ENCODE data around the gene HPS3. TPM values are rescaled to one million over a fixed set of nuclear protein-coding genes. Genes with fewer than 3 reads are reported as not detected.
A peak's percentile ranks its signal among the peaks of the same experiment; 100 is the strongest.

The HPS3 gene
- total and polyA plus RNA-seq, 12 donors: 3.7 to 12.8 (median 4.7) TPM

DNA sequence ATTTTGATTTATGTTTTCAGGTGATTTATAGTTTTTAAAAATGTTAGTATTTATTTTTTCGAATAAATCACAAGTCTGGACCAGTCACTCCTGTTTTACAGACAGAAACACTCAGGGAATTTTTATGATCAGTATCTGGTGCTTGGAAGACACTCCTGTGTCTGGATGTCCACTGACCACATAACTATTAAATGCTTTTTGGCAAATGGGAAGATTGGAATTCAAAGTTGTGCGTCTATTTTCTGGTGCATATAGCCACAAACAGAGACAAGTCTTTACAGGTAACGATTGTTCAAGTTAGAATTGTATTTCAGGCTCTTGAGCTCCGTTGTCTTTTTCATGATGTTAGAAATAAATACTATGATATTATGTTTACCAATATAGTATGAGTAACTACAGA, 80.0 kb downstream of the HPS3 start:
- no peaks in the 10 kb centered on the region for H3K36me3 ChIP-seq
- H3K27me3 ChIP-seq: no peaks in the 10 kb centered on the region
- DNase-seq (no peak), ATAC-seq (no peak)
- H3K27ac ChIP-seq: no peak overlapping the region
- no peak overlapping the region for H3K4me3 ChIP-seq
- WGBS, 2 donors: 89 to 95% methylated on average over 4 of the region's 4 CpGs
- TF ChIP-seq, protein P1, sequence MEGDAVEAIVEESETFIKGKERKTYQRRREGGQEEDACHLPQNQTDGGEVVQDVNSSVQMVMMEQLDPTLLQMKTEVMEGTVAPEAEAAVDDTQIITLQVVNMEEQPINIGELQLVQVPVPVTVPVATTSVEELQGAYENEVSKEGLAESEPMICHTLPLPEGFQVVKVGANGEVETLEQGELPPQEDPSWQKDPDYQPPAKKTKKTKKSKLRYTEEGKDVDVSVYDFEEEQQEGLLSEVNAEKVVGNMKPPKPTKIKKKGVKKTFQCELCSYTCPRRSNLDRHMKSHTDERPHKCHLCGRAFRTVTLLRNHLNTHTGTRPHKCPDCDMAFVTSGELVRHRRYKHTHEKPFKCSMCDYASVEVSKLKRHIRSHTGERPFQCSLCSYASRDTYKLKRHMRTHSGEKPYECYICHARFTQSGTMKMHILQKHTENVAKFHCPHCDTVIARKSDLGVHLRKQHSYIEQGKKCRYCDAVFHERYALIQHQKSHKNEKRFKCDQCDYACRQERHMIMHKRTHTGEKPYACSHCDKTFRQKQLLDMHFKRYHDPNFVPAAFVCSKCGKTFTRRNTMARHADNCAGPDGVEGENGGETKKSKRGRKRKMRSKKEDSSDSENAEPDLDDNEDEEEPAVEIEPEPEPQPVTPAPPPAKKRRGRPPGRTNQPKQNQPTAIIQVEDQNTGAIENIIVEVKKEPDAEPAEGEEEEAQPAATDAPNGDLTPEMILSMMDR (IDR thresholded peaks at IDR 0.05): no peak
- no peaks in the 10 kb centered on the region for H3K9me3 ChIP-seq
- no peaks in the 10 kb centered on the region for H3K4me1 ChIP-seq
- intact Hi-C loops (cut with DNase I): no loop called here

DNA sequence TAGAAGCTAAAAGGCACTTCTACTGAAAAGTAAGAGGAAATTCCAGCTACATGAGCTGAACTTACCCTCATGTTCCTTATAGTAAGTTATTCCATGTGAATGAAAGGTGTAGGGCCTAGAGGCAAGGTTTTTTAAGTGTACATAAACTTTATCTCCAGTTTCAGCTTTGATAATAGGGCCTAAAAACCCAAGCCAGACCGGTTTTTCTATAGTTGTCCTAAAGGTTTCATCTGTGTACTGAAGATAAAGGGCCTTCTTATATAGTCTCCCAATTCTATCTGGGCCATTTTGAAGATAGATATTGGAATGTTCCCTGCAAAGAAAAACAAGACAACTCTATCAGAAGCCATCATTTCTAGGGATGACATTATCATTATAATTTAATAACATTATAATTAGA, 82.9 kb downstream of the HPS3 start:
- Histone ChIP-seq H3K4me3 (no peak overlapping the region), H3K36me3 (no peaks in the 10 kb centered on the region), H3K27ac (no peak overlapping the region), H3K4me1 (peaks cover 0 to 16% (median 3%) of the 10 kb centered on the region in 9 donors), H3K9me3 (no peaks in the 10 kb centered on the region), H3K27me3 (no peaks in the 10 kb centered on the region)
- TF ChIP-seq, protein P1 (IDR thresholded peaks at IDR 0.05): no peak
- no peak for ATAC-seq
- no peak for DNase-seq
- intact Hi-C loops (cut with DNase I): no loop called here
- WGBS, 2 donors: 73 to 79% methylated on average over 1 of the region's 1 CpG

DNA sequence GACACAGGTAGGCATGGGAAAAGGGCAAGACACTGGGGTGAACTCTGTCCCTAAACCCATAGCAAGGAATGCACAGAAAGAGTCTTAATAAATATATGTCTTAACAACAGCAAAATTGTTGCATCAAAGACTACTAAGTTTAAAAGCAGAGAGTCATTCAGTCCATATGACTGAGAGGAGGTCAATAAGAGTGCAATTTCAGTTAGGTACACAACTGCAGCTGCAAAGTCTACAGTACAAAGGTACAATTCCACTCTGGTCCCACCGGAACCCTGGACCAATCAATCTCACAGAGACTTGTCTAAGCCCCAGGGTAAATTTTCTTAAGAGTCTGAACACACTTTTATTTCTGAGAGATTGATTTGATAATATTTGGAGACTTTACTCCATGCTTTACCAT, 85.3 kb downstream of the HPS3 start:
- peaks cover 0 to 16% (median 3%) of the 10 kb centered on the region in 9 donors for H3K4me1 ChIP-seq
- TF ChIP-seq, protein P1 (IDR thresholded peaks at IDR 0.05): no peak
- WGBS, 2 donors: 95 to 100% methylated on average over 1 of the region's 1 CpG
- no peaks in the 10 kb centered on the region for H3K9me3 ChIP-seq
- H3K27ac ChIP-seq: no peak overlapping the region
- no peaks in the 10 kb centered on the region for H3K27me3 ChIP-seq
- DNase-seq (no peak), ATAC-seq (no peak)
- intact Hi-C loops (cut with DNase I): no loop called here
- H3K4me3 ChIP-seq: no peak overlapping the region
- H3K36me3 ChIP-seq: no peaks in the 10 kb centered on the region

DNA sequence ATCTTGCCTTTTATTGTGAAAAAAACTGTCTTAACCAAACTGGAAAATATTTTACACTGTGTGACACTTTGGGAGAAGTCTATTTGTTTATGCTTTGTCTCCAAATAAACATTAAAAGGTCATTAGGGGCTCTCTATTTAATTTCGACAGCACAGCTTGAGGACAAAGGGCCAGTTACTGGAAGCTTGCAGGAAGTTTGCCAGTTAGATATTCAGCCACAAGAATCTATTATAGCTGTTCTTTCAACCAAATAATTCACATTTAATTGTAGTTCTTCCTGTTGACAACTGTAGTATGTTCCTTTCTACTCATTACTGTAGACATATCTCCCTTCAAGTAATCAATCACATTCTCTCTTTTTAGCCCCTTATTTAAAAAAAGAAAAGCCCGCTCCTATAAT, 86.1 kb downstream of the HPS3 start:
- peak overlapping the region in 2 of 10 donors; percentile 23 to 56 for H3K27ac ChIP-seq
- intact Hi-C loops (cut with DNase I): no loop called here
- 68 to 71% methylated on average over 2 of the region's 2 CpGs for WGBS, 2 donors

More for the DNA sequence above, 86.1 kb downstream of the HPS3 start:
- TF ChIP-seq, protein P1 (IDR thresholded peaks at IDR 0.05): no peak
- Histone ChIP-seq H3K27me3 (no peaks in the 10 kb centered on the region), H3K9me3 (no peaks in the 10 kb centered on the region), H3K4me1 (peaks cover 0 to 16% (median 3%) of the 10 kb centered on the region in 9 donors), H3K4me3 (no peak overlapping the region), H3K36me3 (no peaks in the 10 kb centered on the region)
- DNase-seq (no peak), ATAC-seq (peak in 1 of 8 donors; percentile 55)

Measured in heart right ventricle (tissue), 16 donors.